ENCODE results near the gene TMEM192. TPM values are rescaled to one million over a fixed set of nuclear protein-coding genes. Genes with fewer than 3 reads are reported as not detected.
"Not testable (repeated sequence)": the region's sequence is repeated elsewhere in the genome, so short reads cannot be mapped to it uniquely, and the experiment has no call there.

Gene TMEM192
- total RNA-seq, 1 donor from 2014 or later, result 17.6 TPM

- DNase-seq (ENCODE audit: extremely low spot score, unreplicated experiment), result no peak
- no peak overlapping the region for H3K27ac Mint-ChIP-seq (ENCODE audit: unreplicated experiment)
Observed at GRCh38 chr4:165096776-165097175, 15.9 kb downstream of the TMEM192 start.

GRCh38 chr4:165095291-165095690 lies 17.4 kb downstream of the TMEM192 start:
- DNase-seq (ENCODE audit: extremely low spot score, unreplicated experiment), result no peak
- Mint-ChIP-seq H3K27ac (ENCODE audit: unreplicated experiment) (no peak overlapping the region), H3K9me3 (ENCODE audit: unreplicated experiment) (no peaks in the 10 kb centered on the region)

More at GRCh38 chr4:165096776-165097175, 15.9 kb downstream of the TMEM192 start:
- no peaks in the 10 kb centered on the region for H3K27me3 Mint-ChIP-seq (ENCODE audit: unreplicated experiment)
- H3K4me3 Mint-ChIP-seq (ENCODE audit: unreplicated experiment), result no peak overlapping the region
- peak; percentile 66 for TF ChIP-seq CTCF (IDR thresholded peaks at IDR 0.05)
- H3K9me3 Mint-ChIP-seq (ENCODE audit: unreplicated experiment), result no peaks in the 10 kb centered on the region
- peaks cover 16% of the 10 kb centered on the region for H3K36me3 Mint-ChIP-seq (ENCODE audit: unreplicated experiment)
- H3K4me1 Mint-ChIP-seq (ENCODE audit: unreplicated experiment), result no peaks in the 10 kb centered on the region

GRCh38 chr4:165094873-165095272 lies 17.8 kb downstream of the TMEM192 start:
- DNase-seq (ENCODE audit: extremely low spot score, unreplicated experiment), result no peak
- Mint-ChIP-seq H3K4me1 (ENCODE audit: unreplicated experiment) (no peaks in the 10 kb centered on the region), H3K36me3 (ENCODE audit: unreplicated experiment) (peaks cover 13% of the 10 kb centered on the region), H3K27ac (ENCODE audit: unreplicated experiment) (no peak overlapping the region), H3K27me3 (ENCODE audit: unreplicated experiment) (no peaks in the 10 kb centered on the region), H3K4me3 (ENCODE audit: unreplicated experiment) (no peak overlapping the region), H3K9me3 (ENCODE audit: unreplicated experiment) (no peaks in the 10 kb centered on the region)
- no peak for TF ChIP-seq CTCF (IDR thresholded peaks at IDR 0.05)

More at GRCh38 chr4:165095291-165095690, 17.4 kb downstream of the TMEM192 start:
- H3K27me3 Mint-ChIP-seq (ENCODE audit: unreplicated experiment), result no peaks in the 10 kb centered on the region
- no peak for TF ChIP-seq CTCF (IDR thresholded peaks at IDR 0.05)
- H3K36me3 Mint-ChIP-seq (ENCODE audit: unreplicated experiment), result peaks cover 13% of the 10 kb centered on the region
- H3K4me3 Mint-ChIP-seq (ENCODE audit: unreplicated experiment), result no peak overlapping the region
- H3K4me1 Mint-ChIP-seq (ENCODE audit: unreplicated experiment), result no peaks in the 10 kb centered on the region

GRCh38 chr4:165092187-165092586 lies 20.5 kb downstream of the TMEM192 start:
- H3K4me3 Mint-ChIP-seq (ENCODE audit: unreplicated experiment); H3K27me3 Mint-ChIP-seq (ENCODE audit: unreplicated experiment); H3K27ac Mint-ChIP-seq (ENCODE audit: unreplicated experiment); H3K9me3 Mint-ChIP-seq (ENCODE audit: unreplicated experiment); H3K4me1 Mint-ChIP-seq (ENCODE audit: unreplicated experiment): not testable (repeated sequence)
- DNase-seq (ENCODE audit: extremely low spot score, unreplicated experiment), result peak; percentile 38
- H3K36me3 Mint-ChIP-seq (ENCODE audit: unreplicated experiment), result peaks cover 17% of the 10 kb centered on the region

GRCh38 chr4:165088366-165088765 lies 24.3 kb downstream of the TMEM192 start:
- peaks cover 25% of the 10 kb centered on the region for H3K36me3 Mint-ChIP-seq (ENCODE audit: unreplicated experiment)
- no peaks in the 10 kb centered on the region for H3K4me1 Mint-ChIP-seq (ENCODE audit: unreplicated experiment)
- H3K9me3 Mint-ChIP-seq (ENCODE audit: unreplicated experiment), result no peaks in the 10 kb centered on the region
- H3K4me3 Mint-ChIP-seq (ENCODE audit: unreplicated experiment), result no peak overlapping the region
- no peak for DNase-seq (ENCODE audit: extremely low spot score, unreplicated experiment)
- H3K27me3 Mint-ChIP-seq (ENCODE audit: unreplicated experiment), result no peaks in the 10 kb centered on the region
- TF ChIP-seq CTCF (IDR thresholded peaks at IDR 0.05), result no peak
- no peak overlapping the region for H3K27ac Mint-ChIP-seq (ENCODE audit: unreplicated experiment)

GRCh38 chr4:165085946-165086345 lies 26.7 kb downstream of the TMEM192 start:
- no peak for DNase-seq (ENCODE audit: extremely low spot score, unreplicated experiment)
- no peaks in the 10 kb centered on the region for H3K4me1 Mint-ChIP-seq (ENCODE audit: unreplicated experiment)
- H3K4me3 Mint-ChIP-seq (ENCODE audit: unreplicated experiment), result no peak overlapping the region
- TF ChIP-seq CTCF (IDR thresholded peaks at IDR 0.05), result no peak
- H3K9me3 Mint-ChIP-seq (ENCODE audit: unreplicated experiment), result no peaks in the 10 kb centered on the region
- no peaks in the 10 kb centered on the region for H3K27me3 Mint-ChIP-seq (ENCODE audit: unreplicated experiment)
- H3K27ac Mint-ChIP-seq (ENCODE audit: unreplicated experiment), result no peak overlapping the region
- peaks cover 22% of the 10 kb centered on the region for H3K36me3 Mint-ChIP-seq (ENCODE audit: unreplicated experiment)

- H3K27ac Mint-ChIP-seq (ENCODE audit: unreplicated experiment); H3K4me1 Mint-ChIP-seq (ENCODE audit: unreplicated experiment); H3K27me3 Mint-ChIP-seq (ENCODE audit: unreplicated experiment); H3K9me3 Mint-ChIP-seq (ENCODE audit: unreplicated experiment); H3K4me3 Mint-ChIP-seq (ENCODE audit: unreplicated experiment): not testable (repeated sequence)
- peak; percentile 73 for DNase-seq (ENCODE audit: extremely low spot score, unreplicated experiment)
- peaks cover 22% of the 10 kb centered on the region for H3K36me3 Mint-ChIP-seq (ENCODE audit: unreplicated experiment)
Observed at GRCh38 chr4:165084787-165085186, 27.9 kb downstream of the TMEM192 start.

Measured in osteocyte (in vitro differentiated cells).